MM.1S (cell line): ENCODE data around the gene PISD.

Experiments used
- DNase-seq: peaks from one replicate; pipeline ENCODE4 v3.0.0-alpha.2; 2015
- H2AFZ ChIP-seq: fragments of 300-600 bp; sonication (generic); 2 replicates; pipeline ENCODE4 v1.6.0; 2016; ENCODE audit warnings: antibody characterized with exemption, low read length
- H3F3A ChIP-seq: fragments of 300-600 bp; sonication (generic); 2 replicates; pipeline ENCODE4 v1.6.1; 2016; ENCODE audit warnings: mild to moderate bottlenecking, antibody characterized with exemption, low read length, moderate library complexity, mixed read lengths; ENCODE audit not compliant: insufficient read depth
- H3K27ac ChIP-seq: fragments of 300-600 bp; sonication (generic); 2 replicates; pipeline ENCODE4 v1.5.1; 2016; ENCODE audit warnings: mild to moderate bottlenecking, low read length
- H3K27me3 ChIP-seq: fragments of 300-600 bp; sonication (generic); replicated peaks from 2 replicates; pipeline ENCODE4 v1.6.0; 2016; ENCODE audit warnings: low read length; ENCODE audit not compliant: insufficient read depth
- H3K36me3 ChIP-seq: fragments of 300-600 bp; sonication (generic); replicated peaks from 2 replicates; pipeline ENCODE4 v1.6.1; 2016; ENCODE audit warnings: mild to moderate bottlenecking, low read length, mixed read lengths; ENCODE audit not compliant: insufficient read depth
- H3K4me1 ChIP-seq: fragments of 300-600 bp; sonication (generic); 2 replicates; pipeline ENCODE4 v1.6.1; 2016; ENCODE audit warnings: low read length, mixed read lengths
- H3K4me2 ChIP-seq: fragments of 300-600 bp; sonication (generic); 2 replicates; pipeline ENCODE4 v1.6.0; 2016; ENCODE audit warnings: low read depth, low read length
- H3K4me3 ChIP-seq: fragments of 300-600 bp; sonication (generic); 2 replicates; pipeline ENCODE4 v1.5.1; 2016; ENCODE audit warnings: low read length, mixed read lengths
- H3K79me2 ChIP-seq: fragments of 300-600 bp; sonication (generic); 2 replicates; pipeline ENCODE4 v1.6.1; 2016; ENCODE audit warnings: mixed run types, low read length, mixed read lengths
- H3K9ac ChIP-seq: fragments of 300-600 bp; sonication (generic); 2 replicates; pipeline ENCODE4 v1.6.1; 2016; ENCODE audit warnings: low read length, mixed read lengths
- H3K9me2 ChIP-seq: fragments of 300-600 bp; sonication (generic); replicated peaks from 2 replicates; pipeline ENCODE4 v1.6.1; 2016; ENCODE audit warnings: mild to moderate bottlenecking, low read length, mixed read lengths; ENCODE audit not compliant: insufficient read depth
- H3K9me3 ChIP-seq: fragments of 300-600 bp; sonication (generic); replicated peaks from 2 replicates; pipeline ENCODE4 v1.6.1; 2016; ENCODE audit warnings: mild to moderate bottlenecking, low read length, mixed read lengths; ENCODE audit not compliant: insufficient read depth
- H4K20me1 ChIP-seq: fragments of 300-600 bp; sonication (generic); 2 replicates; pipeline ENCODE4 v1.6.1; 2016; ENCODE audit warnings: mild to moderate bottlenecking, low read length, moderate library complexity, mixed read lengths; ENCODE audit not compliant: insufficient read depth
- EZH2 ChIP-seq: fragments of 300-600 bp; sonication (generic); optimal IDR thresholded peaks from 2 replicates; pipeline ENCODE3; 2017; ENCODE audit warnings: low read depth, mild to moderate bottlenecking, antibody characterized with exemption, low read length, mixed read lengths
- EZH2phosphoT487 ChIP-seq: fragments of 300-600 bp; sonication (generic); IDR thresholded peaks from 2 replicates; pipeline ENCODE4 v1.6.1; 2018; ENCODE audit warnings: antibody characterized with exemption, low read length
- TF ChIP-seq, protein P1 (sequence below): fragments of 300-600 bp; sonication (generic); IDR thresholded peaks from 2 replicates; pipeline ENCODE4 v1.5.1; 2016; ENCODE audit warnings: antibody characterized with exemption, low read length, mixed read lengths

Gene PISD

GRCh38 chr22:31628969-31629708, 32.9 kb downstream of the PISD start:
- H3K27me3 ChIP-seq = no peaks in the 10 kb centered on the region
- no peak overlapping the region for H3K27ac ChIP-seq
- peaks cover 8% of the 10 kb centered on the region; the same call in 1 of the 2 replicates for H3K4me1 ChIP-seq
- H4K20me1 ChIP-seq = no peaks in the 10 kb centered on the region
- H3F3A ChIP-seq = peaks cover 6% of the 10 kb centered on the region; the same call in 1 of the 2 replicates
- H3K9ac ChIP-seq = no peak overlapping the region
- no peaks in the 10 kb centered on the region for H3K9me3 ChIP-seq
- peaks cover 95% of the 10 kb centered on the region for H3K79me2 ChIP-seq
- TF ChIP-seq, protein P1, sequence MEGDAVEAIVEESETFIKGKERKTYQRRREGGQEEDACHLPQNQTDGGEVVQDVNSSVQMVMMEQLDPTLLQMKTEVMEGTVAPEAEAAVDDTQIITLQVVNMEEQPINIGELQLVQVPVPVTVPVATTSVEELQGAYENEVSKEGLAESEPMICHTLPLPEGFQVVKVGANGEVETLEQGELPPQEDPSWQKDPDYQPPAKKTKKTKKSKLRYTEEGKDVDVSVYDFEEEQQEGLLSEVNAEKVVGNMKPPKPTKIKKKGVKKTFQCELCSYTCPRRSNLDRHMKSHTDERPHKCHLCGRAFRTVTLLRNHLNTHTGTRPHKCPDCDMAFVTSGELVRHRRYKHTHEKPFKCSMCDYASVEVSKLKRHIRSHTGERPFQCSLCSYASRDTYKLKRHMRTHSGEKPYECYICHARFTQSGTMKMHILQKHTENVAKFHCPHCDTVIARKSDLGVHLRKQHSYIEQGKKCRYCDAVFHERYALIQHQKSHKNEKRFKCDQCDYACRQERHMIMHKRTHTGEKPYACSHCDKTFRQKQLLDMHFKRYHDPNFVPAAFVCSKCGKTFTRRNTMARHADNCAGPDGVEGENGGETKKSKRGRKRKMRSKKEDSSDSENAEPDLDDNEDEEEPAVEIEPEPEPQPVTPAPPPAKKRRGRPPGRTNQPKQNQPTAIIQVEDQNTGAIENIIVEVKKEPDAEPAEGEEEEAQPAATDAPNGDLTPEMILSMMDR = no peak
- TF ChIP-seq EZH2 = no peak
- no peaks in the 10 kb centered on the region for H3K9me2 ChIP-seq
- no peak overlapping the region for H2AFZ ChIP-seq
- no peak overlapping the region for H3K4me2 ChIP-seq
- no peak for DNase-seq
- no peaks in the 10 kb centered on the region for H3K36me3 ChIP-seq
- no peak overlapping the region for H3K4me3 ChIP-seq

GRCh38 chr22:31628362-31628761, 33.7 kb downstream of the PISD start:
- no peak overlapping the region for H3K4me2 ChIP-seq
- peaks cover 99% of the 10 kb centered on the region for H3K79me2 ChIP-seq
- H3K27me3 ChIP-seq = no peaks in the 10 kb centered on the region
- no peak overlapping the region for H3K9ac ChIP-seq
- H2AFZ ChIP-seq = no peak overlapping the region
- H3K9me3 ChIP-seq = no peaks in the 10 kb centered on the region
- DNase-seq = no peak
- H3K4me3 ChIP-seq = no peak overlapping the region
- H3K36me3 ChIP-seq = no peaks in the 10 kb centered on the region
- no peak for TF ChIP-seq EZH2
- TF ChIP-seq EZH2phosphoT487 = no peak
- TF ChIP-seq, protein P1 = no peak
- H4K20me1 ChIP-seq = no peaks in the 10 kb centered on the region
- H3K4me1 ChIP-seq = peaks cover 8% of the 10 kb centered on the region; the same call in 1 of the 2 replicates
- H3K27ac ChIP-seq = no peak overlapping the region
- 0 out of 2 replicates have a peak, but pooled peaks cover 3% of the 10 kb centered on the region for H3F3A ChIP-seq
- H3K9me2 ChIP-seq = no peaks in the 10 kb centered on the region

GRCh38 chr22:31627223-31627731, 34.7 kb downstream of the PISD start:
- DNase-seq = no peak
- Histone ChIP-seq H3K4me1 (peaks cover 8% of the 10 kb centered on the region; the same call in 1 of the 2 replicates), H3K27me3 (no peaks in the 10 kb centered on the region), H3K9ac (no peak overlapping the region), H3K79me2 (peaks cover 99% of the 10 kb centered on the region), H3K9me3 (no peaks in the 10 kb centered on the region), H2AFZ (no peak overlapping the region), H3K9me2 (no peaks in the 10 kb centered on the region), H3K36me3 (no peaks in the 10 kb centered on the region), H3K4me2 (no peak overlapping the region), H3F3A (0 out of 2 replicates have a peak, but pooled peaks cover 3% of the 10 kb centered on the region), H3K4me3 (no peak overlapping the region), H3K27ac (no peak overlapping the region), H4K20me1 (no peaks in the 10 kb centered on the region; the same call in 1 of the 2 replicates)
- TF ChIP-seq EZH2phosphoT487 (no peak), EZH2 (no peak)
- TF ChIP-seq, protein P1 = no peak
